Skin epidermis (tissue), 12 donors: ENCODE results near the gene DGCR2.
"Not testable (repeated sequence)": the region's sequence is repeated elsewhere in the genome, so short reads cannot be mapped to it uniquely, and the experiment has no call there.

Experiments used
- H3K27ac ChIP-seq, 21 experiments: fragments of 200-600 bp; sonication (generic) in 11 of 21; one replicate each; pipeline ENCODE4 v1.5.0; 2020; ENCODE audit warnings: mild to moderate bottlenecking in 3 of 21, inconsistent platforms in 2 of 21, moderate library complexity in 2 of 21
- H3K4me3 ChIP-seq, 7 experiments: fragments of 200-600 bp; sonication (generic) in 2 of 7; one replicate each; pipeline ENCODE4 v1.5.0; 2020; ENCODE audit warnings: inconsistent platforms in 2 of 7, mild to moderate bottlenecking in 2 of 7, moderate library complexity in 1 of 7

The DGCR2 gene

DNA sequence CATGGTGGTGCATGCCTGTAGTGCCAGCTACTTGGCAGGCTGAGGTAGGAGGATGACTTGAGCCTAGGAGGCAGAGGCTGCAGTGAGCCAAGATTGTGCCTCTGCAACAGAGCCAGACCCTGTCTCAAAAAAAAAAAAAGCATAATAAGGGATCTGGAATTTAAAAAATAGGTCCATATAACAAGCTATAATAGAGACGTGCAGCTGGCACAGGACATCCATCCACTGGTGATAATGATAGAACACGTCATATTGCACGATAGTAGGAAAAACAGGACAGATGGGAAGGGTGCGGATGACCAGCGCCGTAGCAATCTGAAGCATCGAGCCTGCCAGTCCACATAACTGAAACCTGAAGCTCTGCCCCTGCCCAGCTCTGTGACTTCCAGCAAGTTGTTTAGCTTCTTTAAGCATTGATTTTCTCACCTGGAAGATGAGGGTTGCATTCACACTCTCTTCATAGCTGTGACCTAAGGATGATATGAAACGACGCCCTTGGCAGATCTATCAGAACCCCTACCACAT, 125.8 kb downstream of the DGCR2 start:
- H3K27ac ChIP-seq, result no peak overlapping the region
- no peak overlapping the region for H3K4me3 ChIP-seq

DNA sequence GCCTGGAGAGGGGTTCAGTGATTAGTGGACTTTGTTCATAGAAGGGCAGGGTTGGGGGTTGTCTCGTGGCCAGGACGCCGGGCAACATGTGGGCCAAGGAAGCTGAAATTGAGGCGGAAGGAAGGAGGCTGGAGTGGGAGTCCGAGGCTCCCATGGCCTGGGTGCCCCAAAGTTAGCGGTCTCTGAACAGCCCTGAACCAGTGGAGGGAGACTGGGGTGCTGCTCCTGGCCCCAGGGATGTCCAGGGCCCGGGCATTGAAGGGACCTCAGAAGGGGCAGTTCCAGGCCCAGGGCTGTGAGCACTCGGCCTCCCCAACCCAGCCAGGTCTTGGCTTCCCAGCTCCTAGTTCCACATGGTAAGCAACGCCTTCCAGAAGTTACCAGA, 126.9 kb downstream of the DGCR2 start:
- no peak overlapping the region for H3K4me3 ChIP-seq
- no peak overlapping the region for H3K27ac ChIP-seq

DNA sequence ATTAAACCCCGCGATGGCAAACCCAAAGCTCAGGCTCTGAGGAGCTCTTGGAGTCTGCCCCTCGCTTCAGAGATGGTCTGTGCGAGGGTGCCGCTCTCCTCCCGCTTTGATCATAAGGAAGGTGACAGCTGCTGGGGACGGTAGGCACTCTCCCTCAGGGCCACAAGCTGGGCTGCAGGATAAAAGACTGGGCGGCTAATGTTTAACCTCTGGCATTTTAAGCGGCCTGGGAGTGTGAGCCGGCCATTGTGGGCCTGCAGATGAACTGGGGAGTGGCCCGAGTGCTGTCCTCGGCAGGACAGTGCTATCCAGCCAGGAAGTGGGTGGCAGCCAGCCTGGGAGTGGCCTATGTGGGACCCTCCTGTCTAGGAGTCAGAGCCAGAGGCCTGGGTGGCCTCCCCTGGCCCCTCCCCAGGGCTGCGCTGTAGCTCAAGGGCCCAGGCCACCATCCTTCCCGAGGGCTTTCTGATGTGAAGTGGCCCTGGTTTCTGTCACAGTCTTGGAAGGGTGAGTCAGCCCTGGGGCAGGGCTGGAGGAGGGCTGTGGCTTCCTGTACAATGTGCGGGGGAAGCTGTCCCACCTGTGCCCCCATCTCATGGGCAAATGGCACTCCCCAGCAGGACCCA, 127.4 kb downstream of the DGCR2 start:
- Histone ChIP-seq H3K27ac (no peak overlapping the region), H3K4me3 (no peak overlapping the region)

DNA sequence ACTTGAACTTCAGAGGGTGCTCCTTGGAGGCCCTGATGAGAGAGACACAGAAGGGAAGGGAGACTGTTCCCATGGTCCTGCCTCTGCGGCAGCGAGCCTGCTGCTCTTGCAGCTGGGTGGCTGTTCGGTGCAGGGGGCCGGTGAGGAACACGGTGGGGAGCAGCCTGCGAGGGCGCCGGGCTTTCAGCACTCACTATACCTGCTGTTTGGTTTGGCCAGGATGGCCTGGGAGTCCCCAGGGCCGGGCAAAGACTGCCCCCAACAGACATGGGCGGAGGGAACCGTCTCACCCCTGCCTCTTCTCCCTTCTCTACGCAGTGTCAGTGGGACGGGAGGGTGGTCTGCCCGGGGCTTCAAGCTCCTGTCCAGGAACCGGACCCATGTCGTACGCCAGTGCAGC, 128.2 kb downstream of the DGCR2 start:
- Histone ChIP-seq H3K4me3 (no peak overlapping the region), H3K27ac (no peak overlapping the region)

DNA sequence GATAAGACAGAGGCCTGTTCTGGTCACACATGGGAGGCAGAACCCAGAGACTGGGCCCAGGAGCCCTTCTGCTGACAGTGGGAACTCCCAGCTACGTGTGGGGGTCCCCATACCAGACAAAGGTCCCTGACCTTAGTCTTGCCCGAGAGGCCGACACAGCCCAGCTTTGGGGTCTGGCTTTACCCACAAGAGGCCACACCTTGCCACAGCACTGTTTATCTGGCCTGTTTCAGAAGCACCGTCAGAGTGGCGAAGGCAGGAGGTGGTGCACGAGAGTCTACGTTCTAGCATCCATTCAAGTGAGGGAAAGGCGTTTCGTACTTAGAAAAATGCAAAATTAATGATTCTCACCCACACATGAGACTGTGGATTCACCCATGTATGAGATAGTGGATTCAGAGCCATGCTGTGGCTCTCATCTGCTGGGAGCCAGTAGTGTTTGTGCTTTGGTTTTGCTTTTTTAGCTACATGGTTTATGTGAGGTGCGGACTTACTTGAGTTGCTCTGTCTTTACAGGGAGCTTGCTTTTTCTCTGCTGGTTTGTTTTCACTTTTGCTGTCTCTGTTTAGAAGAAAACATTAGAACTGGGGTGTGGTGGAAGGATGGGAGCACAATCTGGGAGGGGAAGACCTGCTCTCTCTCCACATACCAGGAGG, 129.5 kb downstream of the DGCR2 start:
- Histone ChIP-seq H3K27ac (no peak overlapping the region), H3K4me3 (no peak overlapping the region)

DNA sequence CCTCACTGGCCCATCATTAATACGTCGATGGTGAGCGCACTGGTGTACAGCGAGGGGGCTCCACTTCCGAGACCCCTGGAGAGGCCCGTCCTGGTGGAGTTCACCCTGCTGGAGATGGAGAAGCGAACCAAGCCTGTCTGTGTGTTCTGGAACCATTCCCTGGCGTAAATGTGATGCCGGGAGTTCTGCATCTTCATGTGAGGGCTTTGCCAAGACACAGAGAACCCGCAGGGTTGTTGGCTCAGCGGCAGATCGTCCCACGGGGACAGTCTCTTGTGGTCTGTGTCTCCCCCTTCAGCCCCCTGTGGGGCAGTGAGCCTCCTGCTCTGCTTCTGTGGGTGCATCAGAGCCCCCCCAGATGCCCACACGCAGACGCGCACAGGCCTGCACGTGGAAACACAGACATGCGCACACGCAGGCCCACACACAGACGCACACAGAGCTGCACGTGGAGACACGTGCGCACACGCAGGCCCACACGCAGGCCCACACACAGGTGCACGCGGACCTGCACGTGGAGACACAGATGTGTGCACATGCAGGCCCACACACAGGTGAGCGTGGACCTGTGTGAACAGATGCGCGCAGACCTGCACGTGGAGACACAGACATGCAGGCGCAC, 130.3 kb downstream of the DGCR2 start:
- no peak overlapping the region for H3K4me3 ChIP-seq

DNA sequence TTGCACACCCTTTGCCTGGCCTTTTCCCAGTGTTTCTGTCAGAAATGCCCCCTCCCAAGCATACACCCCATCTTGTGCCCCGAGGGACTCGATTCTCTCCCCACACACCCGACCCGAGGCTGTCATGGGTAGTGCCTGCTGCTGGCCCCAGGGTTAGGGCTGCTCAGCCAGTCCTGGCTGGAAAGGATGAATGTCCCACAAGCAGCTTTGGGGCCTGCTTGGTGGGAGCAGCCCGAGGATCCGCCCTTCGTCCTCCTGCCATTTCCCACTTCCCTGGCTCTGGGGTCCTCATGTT, 131.1 kb downstream of the DGCR2 start:
- H3K4me3 ChIP-seq, result no peak overlapping the region
- H3K27ac ChIP-seq, result no peak overlapping the region

More for the DNA sequence above, 130.3 kb downstream of the DGCR2 start:
- no peak overlapping the region for H3K27ac ChIP-seq

DNA sequence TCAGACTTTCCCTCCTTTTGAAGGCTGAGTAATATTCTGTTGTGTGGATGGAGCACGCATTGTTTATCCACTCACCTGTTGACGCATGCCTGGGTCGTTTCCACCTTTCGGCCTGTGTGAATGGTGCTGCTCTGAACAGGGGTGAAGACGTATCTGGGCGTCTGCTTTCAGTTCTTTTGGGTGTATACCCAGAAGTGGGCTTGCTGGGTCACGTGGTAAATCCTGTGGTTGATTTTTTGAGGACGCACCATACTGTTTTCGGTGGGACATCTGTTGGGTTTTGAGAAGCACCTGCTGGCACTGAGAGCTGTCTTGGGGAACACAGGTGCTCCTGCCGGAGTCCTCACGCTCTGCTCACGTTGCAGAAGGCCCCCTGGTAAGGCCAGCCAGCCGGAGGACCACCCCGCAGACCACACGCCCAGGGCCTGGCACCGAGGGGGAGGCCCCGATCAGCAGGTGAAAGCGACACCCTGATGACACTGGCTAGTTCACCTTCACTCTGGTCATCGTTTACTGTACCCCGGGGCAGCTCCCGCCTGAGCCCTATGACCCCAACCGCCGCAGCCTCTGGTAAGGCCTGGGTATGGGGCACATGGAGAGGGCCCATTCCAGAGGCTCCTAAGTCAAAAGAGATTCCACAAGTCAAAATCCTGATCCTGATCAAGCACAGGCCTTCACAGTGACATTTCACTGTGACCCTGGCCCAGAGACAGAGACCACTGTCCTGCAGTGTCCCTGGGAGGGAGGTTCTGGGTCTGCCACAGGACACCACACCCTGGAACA, 131.7 kb downstream of the DGCR2 start:
- Histone ChIP-seq H3K4me3 (no peak overlapping the region), H3K27ac (no peak overlapping the region)

DNA sequence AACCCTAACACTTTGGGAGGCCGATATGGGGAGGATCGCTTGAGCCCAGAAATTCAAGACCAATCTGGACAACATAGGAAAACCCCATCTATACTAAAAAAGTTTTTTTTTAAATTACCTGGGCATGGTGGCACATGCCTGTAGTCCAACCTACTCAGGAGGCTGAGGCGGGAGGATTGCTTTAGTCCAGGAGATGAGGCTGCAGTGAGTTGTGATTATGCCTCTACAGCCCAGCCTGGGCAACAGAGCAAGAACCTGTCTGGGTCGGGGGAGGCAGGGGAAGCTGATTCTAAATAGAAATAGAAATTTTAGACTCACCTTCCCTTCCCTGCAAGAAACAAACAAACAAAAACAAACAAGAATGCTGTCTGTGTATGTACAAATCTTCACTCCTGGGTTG, 133.3 kb downstream of the DGCR2 start:
- Histone ChIP-seq H3K27ac (no peak overlapping the region), H3K4me3 (no peak overlapping the region)

DNA sequence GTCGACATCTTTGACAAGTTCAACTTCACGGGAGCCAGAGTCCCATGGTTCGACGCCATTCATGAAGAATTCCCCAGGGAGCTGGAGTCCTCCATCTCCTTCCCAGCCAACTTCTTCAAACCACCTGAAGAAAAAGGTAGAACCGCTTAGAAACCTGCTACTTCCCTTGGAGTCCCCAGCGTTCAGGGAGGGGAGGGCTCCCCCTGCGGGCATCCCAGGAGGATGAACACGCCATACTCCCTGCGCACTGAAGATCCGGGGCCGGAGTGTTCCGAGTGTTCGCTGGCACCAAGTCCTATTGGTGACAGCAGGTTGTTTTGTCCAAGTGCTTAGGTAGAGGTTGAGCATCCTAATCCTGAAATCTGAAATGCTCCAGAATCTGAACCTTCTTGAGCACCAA, 134.4 kb downstream of the DGCR2 start:
- H3K4me3 ChIP-seq, result no peak overlapping the region
- H3K27ac ChIP-seq, result no peak overlapping the region

DNA sequence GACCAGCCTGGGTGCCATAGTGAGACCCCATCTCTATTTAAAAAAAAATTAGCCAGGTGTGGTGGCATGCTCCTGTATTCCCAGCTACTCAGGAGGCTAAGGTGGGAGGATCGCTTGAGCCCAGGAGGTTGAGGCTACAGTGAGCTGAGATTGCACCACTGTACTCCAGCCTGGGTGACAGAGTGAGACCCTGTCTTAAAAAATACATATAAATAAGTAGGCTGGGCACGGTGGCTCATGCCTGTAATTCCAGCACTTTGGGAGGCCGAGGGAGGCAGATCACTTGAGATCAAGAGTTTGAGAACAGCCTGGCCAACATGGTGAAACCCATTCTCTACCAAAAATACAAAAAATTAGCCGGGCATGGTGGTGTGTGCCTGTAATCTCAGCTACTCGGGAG, 135.1 kb downstream of the DGCR2 start:
- H3K4me3 ChIP-seq, H3K27ac ChIP-seq: not testable (repeated sequence)
